ENCODE measurements around the gene CREBBP.

Gene CREBBP

GRCh38 chr16:3879258-3879886 is 1.1 kb downstream of the CREBBP start:
- FAIRE-seq, result no peak

GRCh38 chr16:3878610-3879009 is 1.9 kb downstream of the CREBBP start:
- no peak for FAIRE-seq

DNA sequence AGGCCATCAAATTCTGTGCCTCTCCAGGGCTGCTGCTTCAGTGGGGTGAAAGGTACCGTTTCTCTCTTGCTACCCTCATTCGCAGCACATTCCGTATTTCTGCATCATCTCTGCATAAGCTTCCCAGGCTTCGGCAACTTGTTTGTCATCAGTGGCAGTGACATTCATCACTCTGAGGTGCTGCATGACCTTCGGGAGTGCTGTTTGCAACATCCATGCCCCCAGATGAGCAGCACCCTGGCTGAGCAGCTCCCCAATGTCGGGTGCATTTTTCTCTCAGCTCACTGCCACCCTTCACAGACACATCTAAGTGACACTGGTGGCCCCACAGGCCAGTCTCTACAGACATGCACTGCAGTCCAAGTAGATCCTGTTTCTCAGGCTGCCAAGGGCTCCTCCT is 3.8 kb downstream of the CREBBP start:
- FAIRE-seq, result no peak

- no peak for FAIRE-seq
Observed at GRCh38 chr16:3876160-3876559, 4.4 kb downstream of the CREBBP start.

- FAIRE-seq, result no peak
Observed at GRCh38 chr16:3874794-3875692, 5.5 kb downstream of the CREBBP start.

DNA sequence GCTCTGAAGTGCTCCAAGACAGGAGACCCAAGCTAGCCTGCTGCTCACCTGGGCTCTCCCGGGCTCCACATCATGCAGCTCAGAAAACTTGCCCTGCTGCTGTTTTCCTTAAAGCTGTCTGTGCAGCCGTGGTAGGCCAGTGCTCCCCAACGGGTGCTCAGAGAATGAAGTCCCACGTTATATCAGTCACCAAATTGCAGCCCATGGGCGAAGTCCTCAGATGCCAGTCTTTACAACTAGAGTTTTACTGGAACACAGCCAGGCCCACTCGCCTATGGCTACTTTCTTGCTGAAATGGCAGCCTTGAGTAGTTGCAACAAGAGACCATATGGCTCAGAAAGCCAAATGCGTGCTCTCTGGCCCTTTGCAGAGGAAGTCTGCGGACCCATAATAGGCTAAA is 6.3 kb downstream of the CREBBP start:
- FAIRE-seq, result no peak

DNA sequence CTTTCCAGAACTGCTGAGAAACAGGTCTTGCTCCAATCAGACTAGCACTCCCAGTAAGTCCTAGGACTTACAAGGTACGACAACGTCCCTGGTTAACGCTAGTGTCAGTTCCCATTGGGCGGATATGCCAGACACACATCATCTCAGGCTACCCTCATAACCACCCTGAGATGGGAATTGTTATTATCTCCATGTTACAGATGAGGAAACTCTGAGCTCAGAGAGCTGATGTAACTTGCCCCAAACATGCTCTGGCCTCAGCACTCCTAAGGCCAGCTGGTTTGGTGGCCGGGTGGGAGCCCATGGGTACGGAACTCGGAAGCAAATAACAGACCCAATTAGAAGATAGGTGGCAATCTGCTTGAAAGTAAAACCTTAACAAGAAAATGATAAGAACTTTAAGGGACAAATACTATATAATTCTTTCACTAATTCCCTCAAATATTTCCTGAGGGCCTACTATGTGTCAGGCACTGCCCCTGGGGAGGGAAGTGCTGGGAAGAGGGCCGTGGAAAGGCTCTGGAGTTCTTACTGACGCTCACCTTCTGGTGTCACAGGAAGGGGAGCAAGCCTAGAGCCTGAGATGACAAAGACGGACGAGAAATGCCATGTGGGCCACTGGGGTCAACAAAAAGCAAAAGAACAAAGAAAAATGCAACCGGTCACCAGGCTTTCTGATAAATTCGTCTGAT is 6.9 kb downstream of the CREBBP start:
- no peak for FAIRE-seq

DNA sequence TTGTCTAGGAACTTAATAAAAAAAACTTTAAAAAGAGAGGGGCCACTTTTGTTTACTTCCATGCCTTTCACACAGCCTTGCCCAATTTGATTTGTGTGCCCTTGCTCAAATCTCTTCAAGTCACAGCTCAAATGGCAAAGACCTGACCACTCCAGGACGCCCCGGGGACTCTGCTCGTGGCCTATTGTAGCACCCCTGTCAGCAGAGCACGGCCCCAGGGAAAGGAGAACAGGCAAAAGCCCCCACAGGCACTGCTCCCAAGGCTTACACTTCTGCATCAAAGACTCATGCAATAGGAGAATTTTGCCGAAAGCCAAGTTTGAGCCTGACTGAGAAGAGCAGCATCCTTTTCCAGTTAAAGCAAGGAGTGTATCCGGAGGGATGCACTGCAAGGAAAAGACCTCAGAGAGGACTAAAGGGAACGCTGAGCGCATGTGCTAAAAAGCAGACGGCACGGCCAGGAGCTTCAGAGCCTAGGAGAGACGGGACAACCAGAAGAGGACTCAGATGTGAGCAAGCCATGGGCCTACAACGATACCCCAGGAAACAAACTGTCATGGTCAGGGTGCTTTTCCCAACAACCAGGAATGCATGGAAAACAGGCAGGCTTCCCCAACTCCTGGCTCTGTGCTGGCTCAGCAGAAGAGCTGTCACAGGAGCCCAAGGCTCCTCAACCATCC is 8.2 kb downstream of the CREBBP start:
- FAIRE-seq, result no peak

- no peak for FAIRE-seq
Observed at GRCh38 chr16:3868967-3869366, 11.5 kb downstream of the CREBBP start.

- no peak for FAIRE-seq
Observed at GRCh38 chr16:3868556-3868955, 12.0 kb downstream of the CREBBP start.

DNA sequence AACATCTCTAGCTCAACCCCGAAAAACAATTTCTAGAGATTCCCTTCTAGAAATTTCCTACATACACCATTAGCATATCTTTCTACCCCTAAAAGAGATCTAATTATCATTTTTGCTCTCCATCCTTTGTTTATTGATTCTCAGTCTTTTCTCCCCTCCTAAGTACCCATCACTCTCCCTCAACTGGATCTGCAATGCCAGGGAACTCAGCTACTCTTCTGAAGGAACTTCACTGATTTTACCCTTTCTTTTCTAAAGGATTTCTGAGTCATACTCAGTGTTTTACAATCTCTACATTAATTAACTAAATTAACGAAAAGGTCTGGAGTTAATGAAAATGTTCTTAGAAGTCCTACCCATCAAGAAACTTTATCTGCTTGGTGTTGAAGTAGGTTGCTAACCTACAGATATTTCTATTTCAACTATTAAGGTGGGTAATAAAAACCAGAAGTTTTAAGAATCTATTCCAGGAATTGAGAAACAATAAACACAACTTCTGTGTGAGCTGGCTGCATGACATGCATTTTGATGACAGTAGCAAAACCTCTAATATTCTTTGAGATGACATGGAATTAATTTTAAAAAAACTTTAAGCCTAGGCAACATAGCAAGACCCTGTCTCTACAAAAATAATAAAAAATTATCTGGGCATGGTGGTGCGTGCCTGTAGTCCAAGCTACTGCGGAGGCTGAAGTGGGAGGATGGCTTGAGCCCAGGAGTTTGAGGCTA is 13.6 kb downstream of the CREBBP start:
- no peak for FAIRE-seq

- FAIRE-seq, result no peak
Observed at GRCh38 chr16:3865241-3865640, 15.3 kb downstream of the CREBBP start.

DNA sequence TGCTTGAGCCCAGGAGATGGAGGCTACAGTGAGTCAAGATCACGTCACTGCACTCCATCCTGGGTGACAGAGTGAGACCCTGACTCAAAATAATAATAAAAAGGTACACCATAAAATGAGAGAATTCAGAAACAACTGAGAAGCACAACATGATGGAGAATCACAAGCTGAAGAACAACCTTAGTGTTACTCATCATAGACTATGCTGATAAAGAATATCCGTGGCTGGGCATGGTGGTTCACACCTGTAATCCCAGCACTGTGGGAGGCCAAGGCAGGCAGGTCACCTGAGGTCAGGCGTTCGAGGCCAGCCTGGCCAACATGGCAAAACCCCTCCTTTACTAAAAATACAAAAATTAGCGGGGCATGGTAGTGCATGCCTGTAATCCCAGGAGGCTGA is 16.0 kb downstream of the CREBBP start:
- FAIRE-seq, result no peak

- no peak for FAIRE-seq
Observed at GRCh38 chr16:3863587-3863986, 16.9 kb downstream of the CREBBP start.

- no peak for FAIRE-seq
Observed at GRCh38 chr16:3861808-3862451, 18.6 kb downstream of the CREBBP start.

- no peak for FAIRE-seq
Observed at GRCh38 chr16:3859889-3860288, 20.6 kb downstream of the CREBBP start.

GRCh38 chr16:3858801-3859200 is 21.7 kb downstream of the CREBBP start:
- no peak for FAIRE-seq

DNA sequence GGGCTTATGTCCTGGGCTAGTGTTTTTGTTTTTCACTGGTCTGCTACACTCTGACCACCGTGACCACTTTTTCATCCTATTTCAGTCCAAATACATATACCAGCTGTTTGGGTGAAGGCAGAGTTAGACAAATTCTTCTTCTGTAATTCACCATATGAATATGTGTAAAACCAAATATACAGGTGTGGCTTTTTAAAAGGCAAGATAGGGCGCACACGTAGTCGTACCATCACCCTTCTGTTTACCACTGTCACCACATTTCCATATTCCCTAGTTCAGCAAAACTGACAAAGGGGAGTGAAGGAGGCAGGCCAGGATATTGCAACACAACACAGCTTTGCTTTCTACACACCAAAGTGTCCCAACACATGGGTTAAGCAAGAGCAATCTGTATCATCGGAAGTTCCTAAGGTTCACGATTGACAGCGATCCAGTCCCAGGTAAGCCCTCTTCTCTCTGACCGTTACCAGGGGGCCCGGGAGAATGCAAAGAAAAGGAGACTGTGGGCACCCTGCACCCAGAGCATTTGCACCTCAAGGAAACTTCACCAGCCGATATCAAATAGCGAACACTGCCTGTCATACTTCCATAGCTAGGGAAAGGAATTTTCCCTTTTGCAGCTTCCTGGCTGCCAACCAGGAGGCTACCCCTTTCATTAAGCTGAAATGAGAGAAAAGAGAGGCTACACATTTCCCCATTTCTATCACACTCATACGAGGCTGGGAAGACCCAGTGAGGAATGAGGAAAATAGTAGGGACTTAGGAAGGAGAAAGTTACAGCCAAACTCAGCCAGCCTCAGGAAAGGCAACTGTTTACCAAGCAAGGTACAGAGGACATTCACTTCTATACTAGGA is 23.1 kb downstream of the CREBBP start:
- no peak for FAIRE-seq

GRCh38 chr16:3856367-3857141 is 24.0 kb downstream of the CREBBP start:
- FAIRE-seq, result no peak

Measured in colon (tissue), 2 donors.